Small intestine (tissue), 16 donors: Measurements from ENCODE around the gene ZNF490. TPM values are rescaled to one million over a fixed set of nuclear protein-coding genes. Genes with fewer than 3 reads are reported as not detected.

Source experiments
- DNase-seq, 2 donors: peaks; one replicate each; pipeline versions ENCODE4 v3.0.0 to v3.0.0-alpha.2; 2013
- FAIRE-seq: peaks from 2 replicates; lab custom pipeline; 2012; peaks lifted over from hg19 to GRCh38; lab: Jason Lieb, UNC
- H3K27ac ChIP-seq, 3 donors: one replicate each; pipeline ENCODE4 v1.5.1; 2013; ENCODE audit warnings: low read length in 2 of 3, mild to moderate bottlenecking in 2 of 3, control low read depth in 1 of 3, inconsistent platforms in 1 of 3, low read depth in 1 of 3, moderate library complexity in 1 of 3
- H3K27me3 ChIP-seq, 3 donors: one replicate each; pipeline ENCODE4 v1.6.1; 2013; ENCODE audit warnings: low read length in 3 of 3, inconsistent platforms in 1 of 3; ENCODE audit not compliant: control insufficient read depth in 3 of 3, insufficient read depth in 3 of 3
- H3K36me3 ChIP-seq, 3 donors: one replicate each; pipeline ENCODE4 v1.6.1; 2013; ENCODE audit warnings: low read length in 3 of 3, inconsistent platforms in 1 of 3, low read depth in 1 of 3, mild to moderate bottlenecking in 1 of 3, moderate library complexity in 1 of 3; ENCODE audit not compliant: control insufficient read depth in 3 of 3, insufficient read depth in 2 of 3
- H3K4me1 ChIP-seq, 3 donors: one replicate each; pipeline ENCODE4 v1.6.1; 2013; ENCODE audit warnings: low read length in 2 of 3, inconsistent platforms in 1 of 3, low read depth in 1 of 3, mild to moderate bottlenecking in 1 of 3, moderate library complexity in 1 of 3; ENCODE audit not compliant: control insufficient read depth in 3 of 3, insufficient read depth in 2 of 3
- H3K4me3 ChIP-seq, 3 donors: one replicate each; pipeline ENCODE4 v1.5.1; 2013; ENCODE audit warnings: low read length in 3 of 3, control low read depth in 1 of 3, inconsistent platforms in 1 of 3, low read depth in 1 of 3, mild to moderate bottlenecking in 1 of 3, moderate library complexity in 1 of 3
- H3K9me3 ChIP-seq, 2 donors: one replicate each; pipeline ENCODE4 v1.6.1; 2013; ENCODE audit warnings: low read depth in 1 of 2, low read length in 1 of 2; ENCODE audit not compliant: control insufficient read depth in 2 of 2, insufficient read depth in 1 of 2
- WGBS, 3 donors: extraction: QIAGEN DNeasy Blood & Tissue Kit; methylation state at CpG; one replicate each; pipeline ENCODE4 v1.1.7; 2013; 5-methylcytosine and 5-hydroxymethylcytosine counted together
- long read RNA-seq, 10 donors: transcript quantifications; one replicate each; lab custom pipeline, GENCODE V29; 2026
- polyA plus RNA-seq, 4 donors: library from polyadenylated mRNA; stranded (reverse) in 3 of 4; unstranded in 1 of 4; fragments of 200-250 nt in 3 of 4; fragments of 120-200 nt in 1 of 4; gene quantifications; one replicate each; pipeline versions ENCODE4 v1.2.1 to v1.2.3, GENCODE V29; 2013
- donor health status: healthy with polysubstance abuse.
- donor health status: control.
- donor health status: control.
- donor health status: Bipolar disorder and iron deficiency.
- donor health status: healthy.

Gene ZNF490
- polyA plus RNA-seq = 1 to 10 TPM in 2 of 4 donors, under 1 TPM in 1, not detected in 1; 0.45 to 3.0 (median 1.0) TPM
- long read RNA-seq, donor 1 = 0 reads
- long read RNA-seq, donor 2, partial matches to known transcripts = 9 of 9 reads
- long read RNA-seq, donor 2, other reads (novel, unspliced or antisense) = 0 of 9 reads
- long read RNA-seq, donor 3, partial matches to known transcripts = 9 of 9 reads
- long read RNA-seq, donor 3, other reads (novel, unspliced or antisense) = 0 of 9 reads
- long read RNA-seq, donor 4 = 0 reads
- long read RNA-seq, donor 5 = 0 reads
- long read RNA-seq, donor 6 = 0 reads
- long read RNA-seq, donor 7, partial matches to known transcripts = 9 of 9 reads
- long read RNA-seq, donor 7, other reads (novel, unspliced or antisense) = 0 of 9 reads
- long read RNA-seq, donor 8 = 0 reads
- long read RNA-seq, donor 9 = 0 reads
- long read RNA-seq, donor 10, full-length matches to known transcripts = 3 of 9 reads
- long read RNA-seq, donor 10, partial matches to known transcripts = 6 of 9 reads
- long read RNA-seq, donor 10, other reads (novel, unspliced or antisense) = 0 of 9 reads

DNA sequence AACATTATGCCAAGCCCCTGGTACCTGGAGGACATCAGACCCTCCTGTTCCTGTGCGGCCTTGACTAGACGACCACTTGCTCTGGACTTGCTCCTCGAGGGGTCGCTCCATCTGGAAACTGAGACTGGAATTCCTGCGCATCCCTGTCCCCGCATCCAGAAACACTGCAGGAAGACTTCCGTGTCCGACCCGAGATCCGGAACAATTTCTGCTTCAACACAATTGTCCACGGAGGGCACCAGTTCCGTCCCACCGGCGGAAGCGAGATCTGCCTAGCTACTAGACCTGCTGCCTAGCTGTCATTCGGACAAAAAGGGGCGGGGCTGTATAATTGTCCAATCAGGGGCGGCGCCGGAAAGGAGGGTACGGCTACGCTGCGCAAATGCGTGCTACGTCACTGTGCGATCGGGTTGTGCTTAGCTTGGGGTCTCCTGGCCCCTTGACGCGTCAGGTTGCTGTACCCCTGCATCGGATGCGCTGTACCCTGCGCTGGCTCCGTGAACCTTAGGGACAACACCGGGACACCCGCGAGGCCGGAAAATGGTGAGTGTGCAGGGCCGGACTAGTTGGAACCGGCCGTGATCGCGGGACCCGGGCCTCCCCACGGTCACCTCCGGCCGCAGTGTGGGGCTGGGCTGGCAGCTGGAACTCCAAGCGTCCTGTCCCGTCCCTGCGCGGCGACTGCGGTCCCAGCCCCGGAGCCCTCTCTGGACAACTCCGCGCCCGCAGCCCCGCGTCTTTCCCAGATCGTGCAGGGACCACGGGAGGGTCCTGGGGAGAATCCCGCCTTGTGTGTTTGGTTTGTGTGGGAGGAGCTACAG is at the start of gene ZNF490, which contains the start of gene ZNF791:
ZNF490 (minus strand) TSS at position 274 of the 821 bp plus-strand sequence; CDS start at position 141, 133 bp downstream.
ZNF791 (plus strand) TSS at position 381 of the 821 bp plus-strand sequence; CDS start at position 541, 160 bp downstream.
- H3K4me3 ChIP-seq = peak within 1 kb of the TSS; percentile 87 to 100 (median 99)
- WGBS, 3 donors = 0% methylated on average over 59 to 61 of the region's 61 CpGs
- no peaks in the 10 kb centered on the region for H3K9me3 ChIP-seq
- peak within 1 kb of the TSS; percentile 95 to 100 (median 99) for H3K27ac ChIP-seq
- H3K27me3 ChIP-seq = no peaks in the 10 kb centered on the region
- DNase-seq (peak; percentile 99), FAIRE-seq (no peak)
- H3K4me1 ChIP-seq = peaks cover 0 to 5% (median under 1%) of the 10 kb centered on the region in 3 donors
- H3K36me3 ChIP-seq = peaks cover 1 to 39% (median 5%) of the 10 kb centered on the region in 3 donors

- DNase-seq (no peak), FAIRE-seq (no peak)
- H3K4me3 ChIP-seq = no peak overlapping the region
- no peaks in the 10 kb centered on the region for H3K4me1 ChIP-seq
- peaks cover 4 to 73% (median 11%) of the 10 kb centered on the region in 3 donors for H3K36me3 ChIP-seq
- H3K27me3 ChIP-seq = no peaks in the 10 kb centered on the region
- H3K27ac ChIP-seq = no peak overlapping the region
- 96 to 99% (median 96%) methylated on average over 20 to 22 of the region's 22 CpGs for WGBS, 3 donors
- H3K9me3 ChIP-seq = no peaks in the 10 kb centered on the region
These were observed 47.4 kb upstream of the ZNF490 start for GRCh38 chr19:12657966-12658365.

DNA sequence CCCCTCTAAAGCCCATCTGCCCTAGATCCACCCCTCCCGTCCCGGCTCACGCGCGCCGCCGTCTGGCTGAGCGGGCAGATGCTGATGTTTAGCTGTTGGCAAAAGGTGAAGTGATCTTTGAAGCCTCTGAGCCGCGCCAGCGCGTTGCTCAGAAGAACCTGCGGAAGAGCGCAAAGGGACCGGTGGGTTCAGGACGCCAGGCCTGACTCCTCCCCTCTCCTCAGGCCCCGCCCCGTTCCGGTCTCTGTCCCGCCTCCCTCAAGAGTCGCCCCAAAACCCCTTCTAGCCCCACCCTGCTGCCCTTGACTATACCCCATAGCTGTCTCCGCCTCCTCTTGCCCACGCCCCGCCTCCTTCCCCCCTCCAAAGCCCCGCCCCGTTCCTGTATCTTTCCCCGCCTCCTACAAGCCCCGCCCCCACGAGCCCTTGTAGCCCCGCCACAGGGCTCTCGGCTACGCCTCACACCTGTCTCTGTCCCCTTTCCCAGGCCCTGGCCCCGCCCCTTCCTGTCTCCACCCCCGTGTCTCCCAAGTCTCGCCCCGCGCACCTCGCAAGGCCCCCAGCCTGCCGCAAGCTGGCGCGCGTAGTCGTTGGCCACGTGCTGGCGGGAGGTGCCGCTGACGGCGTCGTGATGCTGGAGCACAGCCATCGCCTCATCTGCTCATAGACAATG is 46.4 kb upstream of the ZNF490 start:
- Histone ChIP-seq H3K36me3 (peaks cover 4 to 69% (median 10%) of the 10 kb centered on the region in 3 donors), H3K4me3 (no peak overlapping the region), H3K27ac (no peak overlapping the region), H3K4me1 (no peaks in the 10 kb centered on the region), H3K27me3 (no peaks in the 10 kb centered on the region), H3K9me3 (no peaks in the 10 kb centered on the region)
- FAIRE-seq (no peak), DNase-seq (no peak)
- WGBS, 3 donors = 76 to 90% (median 86%) methylated on average over 47 to 50 of the region's 50 CpGs

GRCh38 chr19:12655546-12655945 is 44.9 kb upstream of the ZNF490 start:
- 94 to 96% (median 96%) methylated on average over 8 of the region's 8 CpGs for WGBS, 3 donors
- H3K4me1 ChIP-seq = no peaks in the 10 kb centered on the region
- H3K27me3 ChIP-seq = no peaks in the 10 kb centered on the region
- no peak for FAIRE-seq
- no peak for DNase-seq
- H3K36me3 ChIP-seq = peaks cover 0 to 63% (median 9%) of the 10 kb centered on the region in 3 donors
- no peak overlapping the region for H3K27ac ChIP-seq
- no peaks in the 10 kb centered on the region for H3K9me3 ChIP-seq
- H3K4me3 ChIP-seq = no peak overlapping the region

DNA sequence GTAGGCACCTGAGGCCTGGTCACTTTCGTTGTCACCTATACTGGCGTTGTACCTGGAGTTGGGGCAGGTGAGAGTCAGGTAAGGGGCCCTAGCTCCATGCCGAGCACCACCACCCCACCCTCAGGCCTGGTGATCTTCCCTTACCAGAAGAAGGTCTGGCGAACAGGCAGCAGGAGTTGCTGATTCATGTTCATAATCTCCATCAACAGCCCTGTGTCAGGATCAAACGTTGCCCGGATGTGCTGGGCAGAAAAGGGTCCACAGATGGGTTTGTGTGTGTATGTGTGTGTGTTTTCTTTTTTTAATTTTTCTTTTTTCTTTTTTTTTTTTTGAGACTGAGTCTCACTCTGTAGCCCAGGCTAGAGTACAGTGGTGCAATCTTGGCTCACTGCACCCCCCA is 41.6 kb upstream of the ZNF490 start:
- Histone ChIP-seq H3K27ac (no peak overlapping the region), H3K9me3 (no peaks in the 10 kb centered on the region), H3K36me3 (peaks cover 0 to 43% (median 3%) of the 10 kb centered on the region in 3 donors), H3K4me1 (peaks cover 0 to 4% (median 0%) of the 10 kb centered on the region in 3 donors), H3K4me3 (no peak overlapping the region), H3K27me3 (no peaks in the 10 kb centered on the region)
- DNase-seq (no peak), FAIRE-seq (no peak)
- WGBS, 3 donors = 90 to 95% (median 93%) methylated on average over 6 of the region's 6 CpGs

- no peaks in the 10 kb centered on the region for H3K27me3 ChIP-seq
- H3K4me3 ChIP-seq = no peak overlapping the region
- no peaks in the 10 kb centered on the region for H3K9me3 ChIP-seq
- no peak for DNase-seq
- no peak overlapping the region for H3K27ac ChIP-seq
- WGBS, 3 donors = 94 to 97% (median 97%) methylated on average over 10 of the region's 10 CpGs
- FAIRE-seq = no peak
- H3K4me1 ChIP-seq = peaks cover 0 to 4% (median 0%) of the 10 kb centered on the region in 3 donors
- peaks cover 0 to 24% (median 0%) of the 10 kb centered on the region in 3 donors for H3K36me3 ChIP-seq
These were observed 39.3 kb upstream of the ZNF490 start for GRCh38 chr19:12649941-12650340.

DNA sequence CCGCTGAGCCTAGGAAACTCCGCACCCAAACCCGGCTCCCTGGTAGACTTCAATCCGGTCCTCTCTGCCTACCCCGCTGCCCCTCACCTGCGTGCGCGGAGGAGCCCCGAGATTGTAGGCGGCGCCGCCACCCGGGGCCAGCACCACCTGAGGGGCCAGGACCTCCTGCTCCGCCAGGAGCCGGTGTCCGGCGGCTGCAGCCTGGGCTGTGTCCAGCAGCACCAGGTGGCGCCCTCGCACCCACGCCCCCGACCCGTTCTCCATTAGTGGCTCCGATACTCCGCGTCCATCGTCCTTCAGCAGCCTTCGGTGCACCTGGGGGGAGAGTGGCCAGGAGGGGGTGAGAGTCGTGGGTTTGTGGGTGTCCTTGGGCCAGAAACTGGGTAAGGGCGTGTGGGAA is 37.5 kb upstream of the ZNF490 start:
- Histone ChIP-seq H3K27ac (no peak overlapping the region), H3K4me1 (peaks cover 0 to 4% (median 0%) of the 10 kb centered on the region in 3 donors), H3K27me3 (no peaks in the 10 kb centered on the region), H3K36me3 (peaks cover 0 to 13% (median 0%) of the 10 kb centered on the region in 3 donors), H3K4me3 (peak overlapping the region in 2 of 3 donors; percentile 27 to 35), H3K9me3 (no peaks in the 10 kb centered on the region)
- WGBS, 3 donors = 21 to 55% (median 29%) methylated on average over 23 to 29 of the region's 29 CpGs
- no peak for FAIRE-seq
- DNase-seq = peak in 1 of 2 donors; percentile 25
